PFSK-1 (cell line): ENCODE measurements around the gene CCL11.

Experiments
- FOXP2 ChIP-seq: optimal IDR thresholded peaks from 2 replicates; pipeline ENCODE3; 2011; ENCODE audit warnings: borderline replicate concordance, control low read depth, inconsistent platforms; ENCODE audit not compliant: insufficient read depth; ENCODE audit errors: extremely low read length, extremely low read depth
- POLR2AphosphoS5 ChIP-seq: IDR thresholded peaks from 2 replicates; pipeline ENCODE4 v1.6.1; 2012; ENCODE audit warnings: low read depth, mild to moderate bottlenecking, control low read depth, low read length, moderate library complexity
- SIN3A ChIP-seq: IDR thresholded peaks from 2 replicates; pipeline ENCODE4 v1.6.1; 2012; ENCODE audit warnings: mild to moderate bottlenecking, low read length, moderate library complexity, borderline replicate concordance; ENCODE audit not compliant: insufficient read depth
- TAF1 ChIP-seq: IDR thresholded peaks from 2 replicates; pipeline ENCODE4 v1.6.1; 2012; ENCODE audit warnings: low read length, control low read depth, borderline replicate concordance; ENCODE audit not compliant: insufficient read depth
- TF ChIP-seq, protein P1 (sequence below), 2 experiments: IDR thresholded peaks; 2 replicates each; pipeline versions ENCODE4 v1.6.1 to v1.8.0; 2011 to 2012; ENCODE audit warnings: low read depth in 2 of 2, low read length in 2 of 2, control low read depth in 1 of 2, inconsistent platforms in 1 of 2, mild to moderate bottlenecking in 1 of 2, moderate library complexity in 1 of 2; ENCODE audit not compliant: insufficient read depth in 1 of 2

CCL11 gene

DNA sequence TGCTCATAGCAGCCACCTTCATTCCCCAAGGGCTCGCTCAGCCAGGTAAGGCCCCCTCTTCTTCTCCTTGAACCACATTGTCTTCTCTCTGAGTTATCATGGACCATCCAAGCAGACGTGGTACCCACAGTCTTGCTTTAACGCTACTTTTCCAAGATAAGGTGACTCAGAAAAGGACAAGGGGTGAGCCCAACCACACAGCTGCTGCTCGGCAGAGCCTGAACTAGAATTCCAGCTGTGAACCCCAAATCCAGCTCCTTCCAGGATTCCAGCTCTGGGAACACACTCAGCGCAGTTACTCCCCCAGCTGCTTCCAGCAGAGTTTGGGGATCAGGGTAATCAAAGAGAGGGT, 30.2 kb upstream of the CCL11 start:
- no peak for TF ChIP-seq SIN3A
- TF ChIP-seq, protein P1, sequence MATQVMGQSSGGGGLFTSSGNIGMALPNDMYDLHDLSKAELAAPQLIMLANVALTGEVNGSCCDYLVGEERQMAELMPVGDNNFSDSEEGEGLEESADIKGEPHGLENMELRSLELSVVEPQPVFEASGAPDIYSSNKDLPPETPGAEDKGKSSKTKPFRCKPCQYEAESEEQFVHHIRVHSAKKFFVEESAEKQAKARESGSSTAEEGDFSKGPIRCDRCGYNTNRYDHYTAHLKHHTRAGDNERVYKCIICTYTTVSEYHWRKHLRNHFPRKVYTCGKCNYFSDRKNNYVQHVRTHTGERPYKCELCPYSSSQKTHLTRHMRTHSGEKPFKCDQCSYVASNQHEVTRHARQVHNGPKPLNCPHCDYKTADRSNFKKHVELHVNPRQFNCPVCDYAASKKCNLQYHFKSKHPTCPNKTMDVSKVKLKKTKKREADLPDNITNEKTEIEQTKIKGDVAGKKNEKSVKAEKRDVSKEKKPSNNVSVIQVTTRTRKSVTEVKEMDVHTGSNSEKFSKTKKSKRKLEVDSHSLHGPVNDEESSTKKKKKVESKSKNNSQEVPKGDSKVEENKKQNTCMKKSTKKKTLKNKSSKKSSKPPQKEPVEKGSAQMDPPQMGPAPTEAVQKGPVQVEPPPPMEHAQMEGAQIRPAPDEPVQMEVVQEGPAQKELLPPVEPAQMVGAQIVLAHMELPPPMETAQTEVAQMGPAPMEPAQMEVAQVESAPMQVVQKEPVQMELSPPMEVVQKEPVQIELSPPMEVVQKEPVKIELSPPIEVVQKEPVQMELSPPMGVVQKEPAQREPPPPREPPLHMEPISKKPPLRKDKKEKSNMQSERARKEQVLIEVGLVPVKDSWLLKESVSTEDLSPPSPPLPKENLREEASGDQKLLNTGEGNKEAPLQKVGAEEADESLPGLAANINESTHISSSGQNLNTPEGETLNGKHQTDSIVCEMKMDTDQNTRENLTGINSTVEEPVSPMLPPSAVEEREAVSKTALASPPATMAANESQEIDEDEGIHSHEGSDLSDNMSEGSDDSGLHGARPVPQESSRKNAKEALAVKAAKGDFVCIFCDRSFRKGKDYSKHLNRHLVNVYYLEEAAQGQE (IDR thresholded peaks at IDR 0.05; ENCODE audit: insufficient read depth in 1 of 2, low read depth in 2 of 2, low read length in 2 of 2) = no peak

DNA sequence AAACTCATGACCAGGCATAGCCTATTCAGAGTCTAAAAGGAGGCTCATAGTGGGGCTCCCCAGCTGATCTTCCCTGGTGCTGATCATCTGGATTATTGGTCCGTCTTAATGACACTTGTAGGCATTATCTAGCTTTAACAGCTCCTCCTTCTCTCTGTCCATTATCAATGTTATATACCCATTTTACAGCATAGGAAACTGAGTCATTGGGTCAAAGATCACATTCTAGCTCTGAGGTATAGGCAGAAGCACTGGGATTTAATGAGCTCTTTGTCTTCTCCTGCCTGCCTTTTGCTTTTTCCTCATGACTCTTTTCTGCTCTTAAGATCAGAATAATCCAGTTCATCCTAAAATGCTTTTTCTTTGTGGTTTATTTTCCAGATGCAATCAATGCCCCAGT, 29.7 kb upstream of the CCL11 start:
- TF ChIP-seq SIN3A (no peak), TAF1 (no peak), FOXP2 (no peak), POLR2AphosphoS5 (no peak)
- TF ChIP-seq, protein P1 (IDR thresholded peaks at IDR 0.05; ENCODE audit: insufficient read depth in 1 of 2, low read depth in 2 of 2, low read length in 2 of 2) = no peak

DNA sequence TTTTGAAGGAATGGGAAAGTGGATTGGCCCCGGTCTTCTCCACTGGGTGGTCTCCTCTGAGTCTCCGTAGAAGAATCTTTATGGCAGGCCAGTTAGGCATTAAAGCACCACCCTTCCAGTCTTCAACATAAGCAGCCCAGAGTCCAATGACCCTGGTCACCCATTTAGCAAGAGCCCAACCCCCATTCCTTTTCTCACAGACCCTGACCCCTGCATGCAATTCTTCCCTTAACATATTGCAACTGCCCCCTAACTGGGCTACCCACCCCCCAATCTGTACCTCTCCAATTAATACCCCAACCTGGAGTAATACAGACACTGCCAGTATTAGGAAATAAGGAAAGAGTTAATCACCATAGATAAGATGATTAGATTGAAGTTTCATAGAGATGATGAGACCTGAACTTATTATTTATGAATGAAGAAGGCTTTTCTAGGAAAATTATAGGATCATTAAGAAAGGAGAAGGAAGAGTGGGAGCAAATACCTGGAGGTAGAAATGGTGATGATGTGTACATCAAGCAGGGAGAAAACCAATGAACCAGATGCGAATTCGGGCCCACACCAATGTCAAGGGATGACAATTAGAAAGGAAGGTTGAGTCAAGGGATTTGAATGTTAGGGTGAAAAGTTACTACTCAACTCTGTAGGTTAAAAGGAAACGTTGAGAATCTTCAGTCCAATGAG, 28.1 kb upstream of the CCL11 start:
- TF ChIP-seq FOXP2 (no peak), SIN3A (no peak), POLR2AphosphoS5 (no peak), TAF1 (no peak)
- TF ChIP-seq, protein P1 (IDR thresholded peaks at IDR 0.05; ENCODE audit: insufficient read depth in 1 of 2, low read depth in 2 of 2, low read length in 2 of 2) = no peak

DNA sequence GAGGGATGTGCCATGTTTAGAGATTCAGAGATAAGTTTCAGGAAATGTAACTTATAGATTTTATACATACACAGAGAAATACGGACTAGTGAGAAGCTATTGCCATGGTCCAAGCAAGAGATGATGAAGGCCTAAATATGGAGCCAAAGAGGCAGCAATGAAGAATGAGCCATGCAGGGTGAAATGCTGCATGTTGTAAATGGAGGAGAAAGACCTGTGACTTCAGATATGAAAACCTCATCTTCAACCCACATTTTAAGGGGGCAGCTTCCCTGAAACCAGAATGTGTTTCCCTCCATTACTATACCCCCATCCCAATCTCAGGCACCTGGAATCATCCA, 27.6 kb upstream of the CCL11 start:
- TF ChIP-seq POLR2AphosphoS5 (no peak), SIN3A (no peak), FOXP2 (no peak), TAF1 (no peak)
- TF ChIP-seq, protein P1 (IDR thresholded peaks at IDR 0.05; ENCODE audit: insufficient read depth in 1 of 2, low read depth in 2 of 2, low read length in 2 of 2) = no peak

DNA sequence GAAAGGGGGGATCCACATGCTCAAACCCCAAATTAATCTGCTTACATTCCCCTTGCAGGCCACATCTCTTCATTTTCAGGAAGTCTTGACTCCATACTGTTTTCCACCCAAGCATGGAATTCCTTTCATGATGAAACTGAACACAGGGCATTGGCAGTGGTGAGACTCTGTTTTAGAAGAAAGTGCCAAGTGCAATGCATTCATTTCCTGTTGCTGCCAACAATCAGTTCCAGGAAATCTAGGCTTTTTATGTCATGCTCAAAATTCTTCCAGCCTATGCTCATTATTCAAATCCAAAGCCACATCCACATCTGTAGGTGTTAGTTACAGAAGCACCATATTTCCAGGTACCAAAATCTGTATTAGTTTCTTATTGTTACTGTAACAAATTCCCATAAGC, 26.4 kb upstream of the CCL11 start:
- TF ChIP-seq SIN3A (no peak), POLR2AphosphoS5 (no peak)

DNA sequence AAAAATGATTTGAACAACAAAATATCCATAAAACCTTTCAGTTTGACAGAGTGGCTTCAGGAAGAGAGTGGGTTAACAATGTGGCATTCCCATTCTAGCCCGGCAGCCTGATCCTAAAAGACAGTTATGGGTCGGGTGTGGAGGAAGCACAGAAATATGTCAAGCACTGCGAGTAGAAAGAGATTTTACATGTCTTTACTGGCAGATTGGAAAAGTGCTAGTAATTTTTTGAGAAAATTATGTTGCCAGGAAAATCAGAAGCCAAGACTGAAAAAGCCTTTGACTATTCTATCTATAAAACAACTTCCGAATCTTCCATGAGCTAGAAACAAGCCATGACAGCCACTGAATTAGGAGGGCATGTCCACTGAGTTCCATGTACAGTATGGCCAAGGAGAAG, 24.7 kb upstream of the CCL11 start:
- TF ChIP-seq FOXP2 (no peak), TAF1 (no peak), SIN3A (no peak), POLR2AphosphoS5 (no peak)
- TF ChIP-seq, protein P1 (IDR thresholded peaks at IDR 0.05; ENCODE audit: insufficient read depth in 1 of 2, low read depth in 2 of 2, low read length in 2 of 2) = no peak
